SU-DHL-6 (cell line): ENCODE data around the gene CHST13.

Experiments used
- H2AFZ ChIP-seq: fragments of 200-600 bp; sonication (generic); 2 replicates; pipeline ENCODE4 v1.6.1; 2014; ENCODE audit warnings: low read depth, mild to moderate bottlenecking, moderate library complexity, mixed read lengths, antibody characterized with exemption, low read length; ENCODE audit not compliant: severe bottlenecking
- H3F3A ChIP-seq: fragments of 200-600 bp; shearing (Covaris generic); 2 replicates; pipeline ENCODE4 v1.6.0; 2016; ENCODE audit warnings: antibody characterized with exemption, mild to moderate bottlenecking; ENCODE audit not compliant: insufficient read depth
- H3K27ac ChIP-seq: fragments of 200-600 bp; sonication (generic); 2 replicates; pipeline ENCODE4 v1.5.1; 2016; ENCODE audit warnings: low read depth, mild to moderate bottlenecking, low read length, moderate library complexity, mixed read lengths
- H3K27me3 ChIP-seq: fragments of 200-600 bp; sonication (generic), shearing (Covaris generic); 2 replicates; pipeline ENCODE4 v1.6.0; 2014; ENCODE audit warnings: mild to moderate bottlenecking, low read length
- H3K36me3 ChIP-seq: fragments of 200-600 bp; sonication (generic); 2 replicates; pipeline ENCODE4 v1.6.1; 2014; ENCODE audit warnings: mild to moderate bottlenecking, low read length, mixed read lengths
- H3K4me2 ChIP-seq: fragments of 300-600, 200-600 bp; shearing (Covaris generic), sonication (generic); 2 replicates; pipeline ENCODE4 v1.6.0; 2014; ENCODE audit warnings: low read length, low read depth, mild to moderate bottlenecking; ENCODE audit not compliant: poor library complexity, severe bottlenecking
- H3K4me3 ChIP-seq: fragments of 200-600 bp; sonication (generic); 2 replicates; pipeline ENCODE4 v1.5.1; 2014; ENCODE audit warnings: antibody characterized with exemption, low read length, mild to moderate bottlenecking, mixed read lengths; ENCODE audit not compliant: insufficient read depth, poor library complexity, severe bottlenecking
- H3K79me2 ChIP-seq: fragments of 200-600 bp; sonication (generic); 2 replicates; pipeline ENCODE4 v1.6.1; 2014; ENCODE audit warnings: mild to moderate bottlenecking, low read length, moderate library complexity; ENCODE audit not compliant: insufficient read depth
- H3K9ac ChIP-seq: fragments of 200-600 bp; sonication (generic); 2 replicates; pipeline ENCODE4 v1.7.0; 2014; ENCODE audit warnings: mild to moderate bottlenecking, low read length
- H3K9me2 ChIP-seq: fragments of 200-600 bp; sonication (generic); replicated peaks from 2 replicates; pipeline ENCODE4 v1.6.1; 2014; ENCODE audit warnings: low read length; ENCODE audit not compliant: insufficient read depth
- H3K9me3 ChIP-seq: fragments of 200-600 bp; sonication (generic); 2 replicates; pipeline ENCODE4 v1.6.1; 2014; ENCODE audit warnings: low read length, mixed read lengths; ENCODE audit not compliant: insufficient read depth
- H4K20me1 ChIP-seq: fragments of 200-600 bp; sonication (generic); 2 replicates; pipeline ENCODE4 v1.6.1; 2014; ENCODE audit warnings: low read depth, mild to moderate bottlenecking, antibody characterized with exemption, low read length, moderate library complexity, mixed read lengths
- CTCF ChIP-seq: fragments of 200-600 bp; sonication (generic); IDR thresholded peaks from one replicate; pipeline ENCODE4 v1.5.1; 2017; ENCODE audit warnings: antibody characterized with exemption, mild to moderate bottlenecking, low read length, moderate library complexity; ENCODE audit not compliant: insufficient read depth, poor library complexity, severe bottlenecking
- EZH2phosphoT487 ChIP-seq: fragments of 200-600 bp; sonication (generic), shearing (Covaris generic); conservative IDR thresholded peaks from 2 replicates; pipeline ENCODE4 v1.6.1; 2018; ENCODE audit warnings: mild to moderate bottlenecking, antibody characterized with exemption, low read length, moderate library complexity, mixed read lengths

CHST13 gene

GRCh38 chr3:126570103-126570541 lies 46.2 kb downstream of the CHST13 start:
- H2AFZ ChIP-seq = no peak overlapping the region
- no peaks in the 10 kb centered on the region for H3K9me2 ChIP-seq
- H3K9ac ChIP-seq = no peak overlapping the region
- no peaks in the 10 kb centered on the region for H3K9me3 ChIP-seq
- no peak overlapping the region for H3K27ac ChIP-seq
- H3K4me2 ChIP-seq = no peak overlapping the region
- TF ChIP-seq CTCF (no peak), EZH2phosphoT487 (no peak)
- H3K27me3 ChIP-seq = no peaks in the 10 kb centered on the region
- no peaks in the 10 kb centered on the region for H3K36me3 ChIP-seq
- H3F3A ChIP-seq = no peaks in the 10 kb centered on the region
- H3K4me3 ChIP-seq = no peak overlapping the region
- H3K79me2 ChIP-seq = no peaks in the 10 kb centered on the region
- H4K20me1 ChIP-seq = no peaks in the 10 kb centered on the region

DNA sequence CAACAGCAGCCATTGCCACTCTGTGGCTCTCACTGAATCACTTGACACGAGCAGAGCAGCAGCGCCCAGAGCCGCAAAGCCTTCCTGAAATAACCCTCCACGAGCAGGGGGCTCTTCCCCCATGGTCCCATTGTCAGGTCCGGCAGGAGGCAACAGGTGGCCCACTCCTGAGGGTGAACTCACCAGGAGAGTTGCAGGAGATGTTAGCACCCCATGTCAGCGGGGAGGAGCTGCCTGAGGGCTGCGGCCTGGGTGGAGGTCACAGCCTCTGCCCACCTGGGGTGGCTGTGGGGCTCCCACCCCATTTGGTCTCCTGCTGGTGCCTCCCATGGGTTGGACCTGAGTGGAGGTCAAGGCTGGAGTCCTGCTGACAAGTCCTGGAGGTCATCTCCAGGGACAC lies 47.1 kb downstream of the CHST13 start:
- TF ChIP-seq EZH2phosphoT487 (no peak), CTCF (no peak)
- Histone ChIP-seq H3K9me3 (no peaks in the 10 kb centered on the region), H3K36me3 (no peaks in the 10 kb centered on the region), H2AFZ (no peak overlapping the region), H3K4me2 (no peak overlapping the region), H3K27ac (no peak overlapping the region), H4K20me1 (no peaks in the 10 kb centered on the region), H3K9me2 (no peaks in the 10 kb centered on the region), H3K79me2 (no peaks in the 10 kb centered on the region), H3K9ac (no peak overlapping the region), H3K27me3 (no peaks in the 10 kb centered on the region), H3K4me3 (no peak overlapping the region), H3F3A (no peaks in the 10 kb centered on the region)

- H3F3A ChIP-seq = no peaks in the 10 kb centered on the region
- no peaks in the 10 kb centered on the region for H3K27me3 ChIP-seq
- no peaks in the 10 kb centered on the region for H3K9me2 ChIP-seq
- no peak overlapping the region for H3K9ac ChIP-seq
- H3K4me3 ChIP-seq = no peak overlapping the region
- no peaks in the 10 kb centered on the region for H4K20me1 ChIP-seq
- no peaks in the 10 kb centered on the region for H3K9me3 ChIP-seq
- no peak for TF ChIP-seq CTCF
- TF ChIP-seq EZH2phosphoT487 = no peak
- H3K4me2 ChIP-seq = no peak overlapping the region
- no peaks in the 10 kb centered on the region for H3K36me3 ChIP-seq
- H3K79me2 ChIP-seq = no peaks in the 10 kb centered on the region
- no peak overlapping the region for H3K27ac ChIP-seq
- H2AFZ ChIP-seq = no peak overlapping the region
Measured at GRCh38 chr3:126573492-126574117, 49.6 kb downstream of the CHST13 start.
